ENCODE data around the gene ATP6V0D1.

Gene ATP6V0D1

DNA sequence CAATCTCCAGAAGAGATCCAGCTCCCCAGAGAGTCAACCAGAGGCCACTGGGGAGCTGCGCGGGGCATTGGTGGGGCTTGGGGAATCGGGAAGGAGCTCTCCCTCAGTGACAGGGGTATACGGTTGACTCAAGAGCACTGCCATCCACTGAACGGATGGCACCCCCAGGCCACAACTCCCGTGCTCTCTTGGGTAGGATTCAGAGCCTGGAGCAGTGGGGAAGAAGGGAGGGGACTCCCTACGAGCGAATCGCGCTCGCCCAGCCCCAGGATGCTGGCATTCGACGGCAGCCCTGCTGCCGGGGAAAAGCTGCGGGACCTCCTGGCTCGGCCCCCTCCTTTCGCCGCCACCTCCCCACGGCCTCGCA, 87.2 kb downstream of the ATP6V0D1 start:
- Histone ChIP-seq H3K9ac (ENCODE audit: low read length) (no peak overlapping the region), H2AFZ (ENCODE audit: low read length) (no peak overlapping the region)

DNA sequence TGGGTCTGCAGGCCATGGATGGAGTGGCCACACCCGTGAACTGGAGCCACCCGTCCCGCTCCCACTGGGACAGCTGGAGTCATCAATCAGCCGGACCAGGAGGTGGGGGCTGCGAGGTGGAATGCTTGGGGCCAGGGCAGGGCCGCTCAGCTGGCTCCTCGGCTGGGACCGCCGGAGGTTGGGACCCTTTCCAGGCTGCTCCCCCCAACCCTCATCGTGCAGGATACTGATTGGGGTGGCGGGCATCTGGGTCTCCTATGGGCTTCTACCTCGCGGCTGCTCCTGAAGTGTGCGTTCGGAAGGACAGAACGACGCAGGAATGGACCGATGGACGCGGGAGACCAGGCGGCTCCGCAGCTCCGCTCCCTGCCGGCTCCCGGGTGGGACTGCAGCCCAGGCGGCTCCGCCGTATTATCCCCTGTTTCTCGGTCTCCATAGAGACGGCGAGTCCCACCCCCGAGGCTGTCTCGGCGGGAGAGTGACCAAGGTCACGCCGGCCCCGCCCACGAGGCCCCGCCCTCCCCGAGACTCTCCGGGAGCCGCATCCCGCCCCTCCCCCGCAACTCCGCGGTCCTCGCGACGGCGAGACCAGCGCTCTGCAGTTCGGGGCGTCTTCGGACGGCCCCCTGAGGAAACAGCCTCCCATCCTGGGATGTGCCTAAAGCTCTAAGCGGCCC, 87.7 kb downstream of the ATP6V0D1 start, which contains the start of gene TPPP3:
Gene TPPP3 (minus strand): TSS at position 388 of the 677 bp plus-strand sequence. CDS start 2,387 bp downstream, outside the sequence.
- H2AFZ ChIP-seq (ENCODE audit: low read length), result no peak within 1 kb of the TSS
- no peak within 1 kb of the TSS for H3K4me3 ChIP-seq (ENCODE audit: low read length)
- no peaks in the 10 kb centered on the region for H3K36me3 ChIP-seq (replicated peaks; ENCODE audit: insufficient read depth, low read length)
- no peak within 1 kb of the TSS for H3K9ac ChIP-seq (ENCODE audit: low read length)
- peak within 1 kb of the TSS; percentile 49; the same call in 1 of the 2 replicates for H3K4me2 ChIP-seq (ENCODE audit: low read depth, low read length)
- H3K9me2 ChIP-seq (replicated peaks; ENCODE audit: insufficient read depth, low read length), result no peaks in the 10 kb centered on the region
- H3K79me2 ChIP-seq (ENCODE audit: low read length), result no peaks in the 10 kb centered on the region
- no peaks in the 10 kb centered on the region for H3K4me1 ChIP-seq (ENCODE audit: low read length)
- no peak for TF ChIP-seq EZH2phosphoT487 (IDR thresholded peaks at IDR 0.05; ENCODE audit: low read length)
- TF ChIP-seq, protein P1, sequence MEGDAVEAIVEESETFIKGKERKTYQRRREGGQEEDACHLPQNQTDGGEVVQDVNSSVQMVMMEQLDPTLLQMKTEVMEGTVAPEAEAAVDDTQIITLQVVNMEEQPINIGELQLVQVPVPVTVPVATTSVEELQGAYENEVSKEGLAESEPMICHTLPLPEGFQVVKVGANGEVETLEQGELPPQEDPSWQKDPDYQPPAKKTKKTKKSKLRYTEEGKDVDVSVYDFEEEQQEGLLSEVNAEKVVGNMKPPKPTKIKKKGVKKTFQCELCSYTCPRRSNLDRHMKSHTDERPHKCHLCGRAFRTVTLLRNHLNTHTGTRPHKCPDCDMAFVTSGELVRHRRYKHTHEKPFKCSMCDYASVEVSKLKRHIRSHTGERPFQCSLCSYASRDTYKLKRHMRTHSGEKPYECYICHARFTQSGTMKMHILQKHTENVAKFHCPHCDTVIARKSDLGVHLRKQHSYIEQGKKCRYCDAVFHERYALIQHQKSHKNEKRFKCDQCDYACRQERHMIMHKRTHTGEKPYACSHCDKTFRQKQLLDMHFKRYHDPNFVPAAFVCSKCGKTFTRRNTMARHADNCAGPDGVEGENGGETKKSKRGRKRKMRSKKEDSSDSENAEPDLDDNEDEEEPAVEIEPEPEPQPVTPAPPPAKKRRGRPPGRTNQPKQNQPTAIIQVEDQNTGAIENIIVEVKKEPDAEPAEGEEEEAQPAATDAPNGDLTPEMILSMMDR (IDR thresholded peaks at IDR 0.05; ENCODE audit: low read length), result no peak
- no peak for DNase-seq
- no peaks in the 10 kb centered on the region for H4K20me1 ChIP-seq (ENCODE audit: insufficient read depth, low read length)
- H3F3A ChIP-seq (ENCODE audit: insufficient read depth, low read length), result no peaks in the 10 kb centered on the region
- no peak within 1 kb of the TSS for H3K27ac ChIP-seq (ENCODE audit: low read length)
- no peaks in the 10 kb centered on the region for H3K9me3 ChIP-seq (replicated peaks; ENCODE audit: insufficient read depth, low read length)
- peaks cover 36% of the 10 kb centered on the region for H3K27me3 ChIP-seq (replicated peaks; ENCODE audit: insufficient read depth, low read length)

More for the DNA sequence above, 87.2 kb downstream of the ATP6V0D1 start:
- DNase-seq, result no peak
- Histone ChIP-seq H3K4me3 (ENCODE audit: low read length) (no peak overlapping the region), H3F3A (ENCODE audit: insufficient read depth, low read length) (no peaks in the 10 kb centered on the region), H3K79me2 (ENCODE audit: low read length) (no peaks in the 10 kb centered on the region), H3K9me3 (replicated peaks; ENCODE audit: insufficient read depth, low read length) (no peaks in the 10 kb centered on the region), H3K9me2 (replicated peaks; ENCODE audit: insufficient read depth, low read length) (no peaks in the 10 kb centered on the region), H3K36me3 (replicated peaks; ENCODE audit: insufficient read depth, low read length) (no peaks in the 10 kb centered on the region), H3K4me2 (ENCODE audit: low read depth, low read length) (peak overlapping the region; percentile 49; the same call in 1 of the 2 replicates), H3K27me3 (replicated peaks; ENCODE audit: insufficient read depth, low read length) (peaks cover 36% of the 10 kb centered on the region), H3K4me1 (ENCODE audit: low read length) (no peaks in the 10 kb centered on the region), H4K20me1 (ENCODE audit: insufficient read depth, low read length) (no peaks in the 10 kb centered on the region), H3K27ac (ENCODE audit: low read length) (no peak overlapping the region)
- TF ChIP-seq, protein P1 (IDR thresholded peaks at IDR 0.05; ENCODE audit: low read length), result no peak
- TF ChIP-seq EZH2phosphoT487 (IDR thresholded peaks at IDR 0.05; ENCODE audit: low read length), result no peak
- TF ChIP-seq EZH2 (optimal IDR thresholded peaks at IDR 0.05; ENCODE audit: low read depth, low read length), result no peak

DNA sequence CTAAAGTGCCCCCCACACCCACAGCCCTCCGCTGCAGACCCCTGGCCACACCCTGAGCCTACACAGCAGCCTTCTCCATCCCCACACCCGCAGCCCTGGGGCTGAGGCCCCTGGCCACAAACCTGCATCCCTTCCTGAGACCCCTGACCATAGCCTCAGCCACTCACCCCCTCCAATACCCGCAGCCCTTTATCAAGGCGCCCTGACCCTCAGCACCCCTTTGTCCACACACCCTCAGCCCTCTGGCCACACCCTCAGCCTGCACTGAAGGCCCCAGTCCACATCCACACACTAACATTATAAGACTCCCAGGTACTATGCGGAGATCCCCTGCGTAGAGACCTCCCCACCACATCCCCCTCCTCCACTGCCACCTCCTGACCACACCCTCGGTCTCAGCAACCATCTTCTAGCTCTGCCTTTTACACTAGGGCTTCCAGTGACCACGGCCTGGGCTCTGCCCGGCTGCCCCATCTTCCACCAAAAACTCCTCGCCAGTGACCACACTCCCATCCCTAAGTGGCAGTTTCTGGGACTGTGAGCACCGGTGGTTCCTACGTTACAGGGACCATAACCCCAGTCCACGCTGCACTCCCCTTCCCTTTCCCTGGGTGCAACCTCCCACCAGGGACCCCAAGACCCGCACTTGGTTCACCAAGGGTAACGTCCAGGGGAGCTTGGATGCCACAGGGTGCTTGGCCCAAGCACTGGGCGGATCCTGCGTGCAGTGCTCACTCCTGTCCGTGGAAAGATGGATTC, 88.5 kb downstream of the ATP6V0D1 start:
- Histone ChIP-seq H2AFZ (ENCODE audit: low read length) (no peak overlapping the region), H3K9ac (ENCODE audit: low read length) (no peak overlapping the region), H3K27ac (ENCODE audit: low read length) (no peak overlapping the region), H3K36me3 (replicated peaks; ENCODE audit: insufficient read depth, low read length) (no peaks in the 10 kb centered on the region), H3K79me2 (ENCODE audit: low read length) (no peaks in the 10 kb centered on the region), H4K20me1 (ENCODE audit: insufficient read depth, low read length) (no peaks in the 10 kb centered on the region), H3K9me2 (replicated peaks; ENCODE audit: insufficient read depth, low read length) (no peaks in the 10 kb centered on the region), H3K9me3 (replicated peaks; ENCODE audit: insufficient read depth, low read length) (no peaks in the 10 kb centered on the region), H3K4me3 (ENCODE audit: low read length) (no peak overlapping the region), H3K4me2 (ENCODE audit: low read depth, low read length) (no peak overlapping the region), H3K27me3 (replicated peaks; ENCODE audit: insufficient read depth, low read length) (peaks cover 36% of the 10 kb centered on the region), H3F3A (ENCODE audit: insufficient read depth, low read length) (no peaks in the 10 kb centered on the region), H3K4me1 (ENCODE audit: low read length) (no peaks in the 10 kb centered on the region)
- TF ChIP-seq EZH2 (optimal IDR thresholded peaks at IDR 0.05; ENCODE audit: low read depth, low read length), result no peak
- TF ChIP-seq, protein P1 (IDR thresholded peaks at IDR 0.05; ENCODE audit: low read length), result no peak
- no peak for TF ChIP-seq EZH2phosphoT487 (IDR thresholded peaks at IDR 0.05; ENCODE audit: low read length)
- DNase-seq, result no peak
